ENCODE results near the gene SRBD1.
"Not testable (repeated sequence)": the region's sequence is repeated elsewhere in the genome, so short reads cannot be mapped to it uniquely, and the experiment has no call there.

The SRBD1 gene

GRCh38 chr2:45468279-45468678 is 142.8 kb downstream of the SRBD1 start:
- DNase-seq (ENCODE audit: low read depth in 2 of 2), result no peak

- no peak for DNase-seq (ENCODE audit: low read depth in 2 of 2)
Measured at GRCh38 chr2:45466053-45466452, 145.0 kb downstream of the SRBD1 start.

DNA sequence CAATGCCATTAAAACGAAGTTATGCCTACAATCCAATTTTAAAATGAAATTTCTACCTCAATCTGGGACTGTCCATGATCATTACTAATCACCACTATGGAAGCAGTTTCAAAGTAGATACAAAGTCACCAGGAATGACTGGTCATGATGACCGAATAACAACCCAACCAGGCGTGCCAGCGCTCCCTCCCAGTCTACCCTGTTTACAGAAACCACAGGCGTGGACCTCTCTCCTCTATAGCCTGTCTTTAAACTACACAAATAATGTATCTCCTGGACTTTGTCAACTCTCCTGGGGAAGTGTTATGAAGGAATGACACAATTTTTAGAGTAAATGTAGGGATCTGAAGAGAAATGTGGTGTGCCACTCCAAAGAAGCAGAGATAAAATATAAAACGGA is 150.2 kb downstream of the SRBD1 start:
- no peak for DNase-seq (ENCODE audit: low read depth in 2 of 2)

DNA sequence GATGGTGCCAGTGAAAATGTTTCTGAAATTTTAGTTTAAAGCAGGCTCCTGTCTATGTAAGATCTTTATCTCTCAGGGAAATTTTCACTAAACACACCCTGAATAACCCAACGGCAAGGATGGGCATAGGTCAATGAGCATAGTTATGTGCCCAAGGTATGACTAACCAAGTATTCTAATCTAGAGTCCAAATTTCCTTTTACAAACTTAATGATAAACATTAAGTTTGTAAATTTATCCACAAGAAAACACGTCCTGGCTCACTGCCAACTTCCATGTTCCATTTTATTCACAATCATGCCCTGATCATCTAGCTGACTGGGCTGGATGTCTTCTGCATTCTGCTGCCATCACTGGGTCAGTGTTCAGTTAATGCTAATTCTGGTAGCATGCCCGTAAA is 151.2 kb downstream of the SRBD1 start:
- no peak for DNase-seq (ENCODE audit: low read depth in 2 of 2)

GRCh38 chr2:45458909-45459563 is 152.0 kb downstream of the SRBD1 start:
- DNase-seq (ENCODE audit: low read depth in 2 of 2), result no peak

GRCh38 chr2:45457211-45457945 is 153.7 kb downstream of the SRBD1 start:
- DNase-seq (ENCODE audit: low read depth in 2 of 2), result no peak

- DNase-seq (ENCODE audit: low read depth in 2 of 2), result no peak
Measured at GRCh38 chr2:45452866-45453265, 158.2 kb downstream of the SRBD1 start.

DNA sequence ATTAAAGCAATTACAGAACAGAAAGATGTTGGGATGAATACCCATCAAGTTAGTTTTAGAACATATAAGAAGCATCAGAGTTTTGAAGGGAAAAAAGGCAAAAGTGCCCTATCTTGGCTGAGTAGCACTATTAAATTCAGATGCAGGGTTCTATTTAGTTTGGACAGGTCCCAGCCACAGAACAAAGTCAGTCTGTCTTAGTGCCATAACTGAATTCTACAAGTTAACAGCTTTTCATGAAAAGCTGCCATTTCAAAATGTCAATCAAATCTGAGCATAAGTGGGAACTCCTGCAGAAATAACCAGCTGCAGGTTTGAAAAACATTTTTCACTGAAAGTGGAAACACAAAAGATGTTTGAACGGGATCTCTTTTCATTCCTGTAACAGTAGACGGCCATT is 160.4 kb downstream of the SRBD1 start:
- DNase-seq (ENCODE audit: low read depth in 2 of 2), result no peak

- no peak for DNase-seq (ENCODE audit: low read depth in 2 of 2)
Measured at GRCh38 chr2:45448217-45448616, 162.8 kb downstream of the SRBD1 start.

GRCh38 chr2:45446016-45446415 is 165.1 kb downstream of the SRBD1 start:
- no peak for DNase-seq (ENCODE audit: low read depth in 2 of 2)

- no peak for DNase-seq (ENCODE audit: low read depth in 2 of 2)
Measured at GRCh38 chr2:45445037-45445436, 166.0 kb downstream of the SRBD1 start.

DNA sequence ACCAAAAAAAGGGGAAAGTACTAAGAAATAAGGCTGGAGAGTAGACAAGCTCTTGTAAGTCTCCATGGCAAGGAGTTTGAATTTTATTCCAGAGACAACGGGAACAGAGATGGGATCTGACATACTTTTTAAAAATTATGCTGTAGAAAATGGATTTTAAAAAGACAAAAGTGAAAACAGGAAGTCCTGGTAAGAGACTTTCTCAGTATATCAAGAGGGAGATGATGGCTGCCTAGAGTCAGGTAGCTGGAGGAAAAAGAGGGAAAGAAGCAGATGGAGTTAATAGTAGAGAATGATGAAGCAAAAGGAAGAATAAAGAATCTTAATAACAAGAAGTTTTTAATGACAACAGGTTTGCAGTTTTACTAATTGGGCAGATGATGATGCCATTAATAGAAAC is 168.1 kb downstream of the SRBD1 start:
- DNase-seq (ENCODE audit: low read depth in 2 of 2), result no peak

- DNase-seq (ENCODE audit: low read depth in 2 of 2), result no peak
Measured at GRCh38 chr2:45442026-45442425, 169.0 kb downstream of the SRBD1 start.

GRCh38 chr2:45441571-45441970 is 169.5 kb downstream of the SRBD1 start:
- no peak for DNase-seq (ENCODE audit: low read depth in 2 of 2)

- DNase-seq (ENCODE audit: low read depth in 2 of 2), result no peak
Measured at GRCh38 chr2:45439788-45440773, 171.0 kb downstream of the SRBD1 start.

DNA sequence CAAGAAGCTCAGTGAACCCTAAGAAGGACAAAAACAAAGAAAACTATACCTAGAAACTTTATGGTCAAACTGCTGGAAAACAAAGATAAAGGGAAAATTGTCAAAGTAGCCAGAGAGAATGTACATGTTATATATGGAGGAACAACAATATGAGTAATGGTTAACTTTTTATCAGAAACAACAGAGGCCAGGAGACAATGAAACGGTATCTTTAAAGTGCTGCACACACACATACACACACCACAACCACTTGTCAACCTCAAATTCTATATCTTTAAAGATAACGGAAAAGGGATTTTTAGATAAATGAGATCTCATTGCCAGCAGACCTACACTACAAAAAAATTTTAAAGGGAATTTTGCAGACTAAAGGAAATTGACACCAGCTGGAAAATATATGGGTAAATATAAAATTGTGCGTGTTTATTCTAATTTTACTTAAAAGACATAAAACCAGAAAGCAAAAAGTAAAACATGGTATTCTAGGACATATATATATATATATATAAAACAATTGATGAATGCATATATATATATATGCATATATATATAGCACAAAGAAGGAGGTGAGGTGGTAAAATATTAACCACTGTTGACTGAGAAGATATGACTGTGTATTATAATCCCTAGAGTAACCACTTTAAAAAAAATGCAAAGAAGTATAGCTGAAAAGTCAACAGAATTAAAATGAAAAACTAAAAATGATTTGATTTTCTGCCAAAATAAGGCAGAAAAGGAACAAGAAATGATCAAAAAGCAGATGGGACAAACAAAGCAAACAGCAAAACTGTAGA is 172.0 kb downstream of the SRBD1 start:
- no peak for DNase-seq (ENCODE audit: low read depth in 2 of 2)

- DNase-seq (ENCODE audit: low read depth in 2 of 2), result no peak
Measured at GRCh38 chr2:45436456-45436855, 174.6 kb downstream of the SRBD1 start.

GRCh38 chr2:45435316-45435715 is 175.8 kb downstream of the SRBD1 start:
- DNase-seq (ENCODE audit: low read depth in 2 of 2), result no peak

DNA sequence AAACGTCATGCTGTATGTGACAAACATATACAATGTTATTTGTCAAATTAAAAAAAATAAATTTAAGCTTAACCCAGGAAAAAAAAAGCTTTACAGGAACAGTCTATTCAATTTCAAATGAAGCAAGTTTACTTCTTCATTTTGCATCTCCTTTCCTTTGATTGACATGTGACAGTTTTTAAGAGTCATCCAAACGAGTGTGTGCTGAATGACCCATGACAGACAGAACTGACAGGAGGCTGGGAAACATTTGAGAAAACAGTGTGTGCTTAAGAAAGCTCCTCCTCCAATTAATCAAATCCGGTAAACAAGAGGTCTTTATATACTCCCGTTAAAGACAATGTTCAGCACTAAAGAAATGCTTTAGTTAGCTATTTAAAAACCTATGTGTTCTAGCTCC is 177.7 kb downstream of the SRBD1 start:
- no peak for DNase-seq (ENCODE audit: low read depth in 2 of 2)

DNA sequence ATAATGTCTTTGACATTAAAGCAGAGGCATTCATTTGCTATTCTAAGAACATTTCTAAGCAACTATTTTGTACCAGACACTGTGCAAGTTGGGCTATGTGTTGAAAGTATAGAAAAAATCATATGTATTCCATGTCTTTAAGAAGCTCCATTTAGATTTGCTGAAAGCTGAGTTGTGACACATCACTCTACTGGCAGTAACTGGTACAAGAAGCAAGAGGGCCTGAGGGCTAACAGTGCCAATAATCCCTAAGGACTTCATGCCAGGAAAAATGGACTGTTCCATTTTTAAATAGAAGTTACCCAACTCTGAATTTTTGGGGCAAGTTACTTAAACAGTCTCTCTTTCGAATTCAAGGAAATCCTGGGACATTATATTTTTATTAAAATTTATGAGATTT is 178.7 kb downstream of the SRBD1 start:
- DNase-seq (ENCODE audit: low read depth in 2 of 2), result no peak

DNA sequence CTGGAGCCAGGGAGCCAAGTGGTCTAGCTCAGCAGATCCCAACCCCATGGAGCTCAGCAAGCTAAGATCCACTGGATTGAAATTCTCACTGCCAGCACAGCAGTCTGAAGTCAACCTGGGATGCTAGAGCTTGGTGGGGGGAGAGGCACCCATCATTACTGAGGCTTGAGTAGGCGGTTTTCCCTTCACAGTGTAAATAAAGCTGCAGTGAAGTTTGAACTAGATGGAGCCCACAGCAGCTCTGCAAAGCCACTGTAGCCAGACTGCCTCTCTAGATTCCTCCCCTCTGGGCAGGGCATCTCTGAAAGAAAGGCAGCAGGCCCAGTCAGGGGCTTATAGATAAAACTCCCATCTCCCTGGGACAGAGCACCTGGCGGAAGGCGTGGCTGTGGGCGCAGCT is 185.0 kb downstream of the SRBD1 start:
- not testable (repeated sequence) for DNase-seq (ENCODE audit: low read depth in 2 of 2)

DNA sequence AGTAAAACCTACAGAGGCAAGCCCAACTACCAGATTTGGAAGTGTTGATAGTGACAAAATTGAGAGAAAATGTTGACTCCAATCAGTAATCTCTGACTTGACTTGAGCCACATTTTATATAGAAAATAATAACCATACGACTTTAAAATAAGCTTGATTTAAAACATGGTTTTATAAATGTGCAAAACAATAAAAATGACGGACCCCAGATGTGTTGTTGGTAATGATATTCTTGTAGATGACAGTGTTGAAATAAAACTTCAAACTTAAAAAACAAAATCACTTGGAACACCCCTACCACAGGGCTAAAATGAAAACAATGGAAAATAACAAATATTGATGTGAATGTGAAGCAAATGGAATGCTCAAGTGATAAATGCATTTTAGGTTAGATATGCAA is 188.1 kb downstream of the SRBD1 start:
- no peak for DNase-seq (ENCODE audit: low read depth in 2 of 2)

All from stimulated activated CD8-positive, alpha-beta memory T cell treated with anti-CD3 and anti-CD28 coated beads, Interleukin-7, amount 100 ng/mL, for 4 hours (primary cell).